HepG2 (cell line): ENCODE results near the gene ASAP2. TPM values are rescaled to one million over a fixed set of nuclear protein-coding genes. Genes with fewer than 3 reads are reported as not detected.

Source experiments
- ATAC-seq: fragments of 200-7000 bp; cut with Tn5 transposase; 3 replicates; pipeline ENCODE4 v1.9.1; 2020; ENCODE audit warnings: mild to moderate bottlenecking, moderate library complexity
- BruUV-seq: library from RNA; stranded (reverse); fragments of 400-500 nt; replicated peaks from 2 replicates; lab custom pipeline; 2021; lab: Mats Ljungman, UMichigan
- CTCF ChIA-PET: fragments of 300-600 bp; formaldehyde crosslinking; extraction: SDS; loops from one replicate; lab custom pipeline; 2021; ENCODE audit warnings: low total read pairs, inconsistent platforms, low intra/inter-chr PET ratio; lab: Yijun Ruan, JAX
- POLR2A ChIA-PET: fragments of 350-600 bp; sonication (Branson Sonifier 250); formaldehyde crosslinking; loops from one replicate; lab custom pipeline; 2020; ENCODE audit warnings: antibody characterized with exemption, inconsistent platforms; lab: Yijun Ruan, JAX
- DNase-seq: peaks from one replicate; pipeline ENCODE4 v3.0.0-alpha.2; 2015; ENCODE audit warnings: low spot score
- FAIRE-seq: peaks from 3 replicates; lab custom pipeline; 2011; peaks lifted over from hg19 to GRCh38; lab: Jason Lieb, UNC
- H2AFZ ChIP-seq: one replicate; pipeline ENCODE4 v1.6.1; 2011; ENCODE audit warnings: low read length, inconsistent platforms
- H3K27ac ChIP-seq: fragments of 300-600 bp; 3 replicates; pipeline ENCODE4 v1.8.0; 2011; ENCODE audit warnings: mixed run types, mild to moderate bottlenecking, mixed read lengths, low read length, inconsistent platforms; ENCODE audit not compliant: insufficient read depth; ENCODE audit errors: extremely low read length
- H3K27me3 ChIP-seq, 2 experiments: fragments of 200-600 bp in 1 of 2; 2 replicates in 1 of 2; 3 replicates in 1 of 2; pipeline versions ENCODE4 v1.6.0 to v1.8.0; 2011; ENCODE audit warnings: low read length in 2 of 2, mild to moderate bottlenecking in 2 of 2, moderate library complexity in 2 of 2, inconsistent platforms in 1 of 2; ENCODE audit not compliant: insufficient read depth in 2 of 2, control insufficient read depth in 1 of 2
- H3K36me3 ChIP-seq, 2 experiments: fragments of 200-600 bp in 1 of 2; replicated peaks in 1 of 2; 2 replicates in 1 of 2; 3 replicates in 1 of 2; pipeline versions ENCODE4 v1.5.1 to v1.8.0; 2011; ENCODE audit warnings: low read length in 2 of 2, inconsistent platforms in 1 of 2; ENCODE audit not compliant: insufficient read depth in 2 of 2, control insufficient read depth in 1 of 2
- H3K4me1 ChIP-seq: 2 replicates; pipeline ENCODE4 v1.5.1; 2012; ENCODE audit warnings: low read length, inconsistent platforms; ENCODE audit not compliant: insufficient read depth
- H3K4me2 ChIP-seq: 2 replicates; pipeline ENCODE4 v1.6.0; 2011; ENCODE audit warnings: low read depth, low read length, inconsistent platforms
- H3K4me3 ChIP-seq, 3 experiments: fragments of 200-600 bp in 1 of 3; sonication (generic), shearing (Covaris generic) in 1 of 3; replicated peaks in 1 of 3; 2 replicates each; pipeline ENCODE4 v1.5.1; 2011 to 2016; ENCODE audit warnings: low read length in 3 of 3, inconsistent platforms in 2 of 3, low read depth in 2 of 3, mild to moderate bottlenecking in 2 of 3, control low read depth in 1 of 3, mixed read lengths in 1 of 3; ENCODE audit not compliant: insufficient read depth in 1 of 3
- H3K79me2 ChIP-seq: one replicate; pipeline ENCODE4 v1.6.1; 2011; ENCODE audit warnings: low read length, inconsistent platforms; ENCODE audit not compliant: insufficient read depth
- H3K9ac ChIP-seq: 2 replicates; pipeline ENCODE4 v1.6.0; 2011; ENCODE audit warnings: mild to moderate bottlenecking, low read depth, low read length, inconsistent platforms; ENCODE audit not compliant: insufficient read depth
- H3K9me3 ChIP-seq: 2 replicates; pipeline ENCODE4 v1.5.1; 2012; ENCODE audit warnings: mild to moderate bottlenecking, low read length
- H4K20me1 ChIP-seq: 2 replicates; pipeline ENCODE4 v1.6.0; 2011; ENCODE audit warnings: inconsistent platforms, mild to moderate bottlenecking, low read length, moderate library complexity; ENCODE audit not compliant: insufficient read depth
- DDIT3 ChIP-seq: sonication (generic); formaldehyde crosslinking; IDR thresholded peaks from 2 replicates; pipeline ENCODE4 v1.4.0; 2020; ENCODE audit warnings: mild to moderate bottlenecking, missing genetic modification reagents
- FOXC1 ChIP-seq: sonication (generic); formaldehyde crosslinking; IDR thresholded peaks from 2 replicates; pipeline ENCODE4 v1.8.0; 2022; ENCODE audit warnings: mild to moderate bottlenecking, missing genetic modification reagents, borderline replicate concordance
- LBX2 ChIP-seq: sonication (generic); formaldehyde crosslinking; IDR thresholded peaks from 2 replicates; pipeline ENCODE4 v1.5.0; 2020; ENCODE audit warnings: missing genetic modification reagents, mild to moderate bottlenecking, borderline replicate concordance
- PCBP2 ChIP-seq: fragments of 200-400 bp; formaldehyde crosslinking; optimal IDR thresholded peaks from 2 replicates; pipeline ENCODE3; 2018; ENCODE audit warnings: low read length, low read depth; ENCODE audit not compliant: poor library complexity, severe bottlenecking
- PHB2 ChIP-seq: fragments of 450-650 bp; IDR thresholded peaks from 2 replicates; pipeline ENCODE4 v1.6.1; 2018; ENCODE audit not compliant: partially characterized antibody
- STAG1 ChIP-seq: sonication (generic); formaldehyde crosslinking; IDR thresholded peaks from 2 replicates; pipeline ENCODE4 v1.4.0; 2020; ENCODE audit warnings: missing genetic modification reagents
- TRIM24 ChIP-seq: sonication (generic); formaldehyde crosslinking; IDR thresholded peaks from 2 replicates; pipeline ENCODE4 v1.8.0; 2022; ENCODE audit warnings: mild to moderate bottlenecking, missing genetic modification reagents
- ZFP1 ChIP-seq: IDR thresholded peaks from 2 replicates; pipeline ENCODE4 v1.6.1; 2016
- ZNF564 ChIP-seq: sonication (generic); formaldehyde crosslinking; IDR thresholded peaks from 2 replicates; pipeline ENCODE4 v1.8.1; 2023; ENCODE audit warnings: mild to moderate bottlenecking, missing genetic modification reagents
- WGBS: methylation state at CpG from one replicate; pipeline ENCODE4 v1.1.6; 2017; ENCODE audit warnings: low lambda C conversion rate; 5-methylcytosine and 5-hydroxymethylcytosine counted together
- in situ Hi-C: cut with HindIII; loops from 2 replicates; pipeline ENCODE4 v1.10.0; 2017; ENCODE audit warnings: low pct_unique_long_range_greater_than_20kb; ENCODE audit not compliant: extremely low pct_ligation_motif_present
- intact Hi-C: fragments of 100-400 bp; cut with micrococcal nuclease; formaldehyde crosslinking; loops from one replicate; pipeline ENCODE4 v1.10.0; 2022; ENCODE audit not compliant: unreplicated experiment
- polyA plus RNA-seq, 8 experiments: library from polyadenylated mRNA; depleted of rRNA in 3 of 8; stranded (reverse) in 7 of 8; unstranded in 1 of 8; fragments of >200 nt; fragmentation: Illumina TruSeq in 4 of 8; extraction: Trizol in 4 of 8; gene quantifications; 2 replicates each; pipeline versions ENCODE4 v1.2.1 to v1.2.3, GENCODE V29; 2011 to 2016; ENCODE audit warnings: low read depth in 4 of 8, missing spikeins in 1 of 8, mixed read lengths in 1 of 8; ENCODE audit not compliant: insufficient read depth in 1 of 8
- total RNA-seq, 5 experiments: library from RNA; depleted of rRNA; stranded (reverse); fragments of >200 nt; fragmentation: Illumina TruSeq; extraction: Trizol; gene quantifications; 2 replicates each; pipeline ENCODE4 v1.2.3, GENCODE V29; 2016; ENCODE audit warnings: low read depth in 1 of 5
- TF ChIP-seq, protein P1 (sequence below): sonication (generic); formaldehyde crosslinking; IDR thresholded peaks from 2 replicates; pipeline ENCODE4 v1.4.0; 2020; ENCODE audit warnings: missing genetic modification reagents
- TF ChIP-seq, protein P2 (sequence below): sonication (generic); formaldehyde crosslinking; IDR thresholded peaks from 2 replicates; pipeline ENCODE4 v1.4.0; 2020; ENCODE audit warnings: missing genetic modification reagents

Gene ASAP2
- total and polyA plus RNA-seq, 2 of the 13 experiments (the other 11 are each of a cell fraction or from before 2014, with no cell fraction given), result 7.3 to 22.3 TPM

DNA sequence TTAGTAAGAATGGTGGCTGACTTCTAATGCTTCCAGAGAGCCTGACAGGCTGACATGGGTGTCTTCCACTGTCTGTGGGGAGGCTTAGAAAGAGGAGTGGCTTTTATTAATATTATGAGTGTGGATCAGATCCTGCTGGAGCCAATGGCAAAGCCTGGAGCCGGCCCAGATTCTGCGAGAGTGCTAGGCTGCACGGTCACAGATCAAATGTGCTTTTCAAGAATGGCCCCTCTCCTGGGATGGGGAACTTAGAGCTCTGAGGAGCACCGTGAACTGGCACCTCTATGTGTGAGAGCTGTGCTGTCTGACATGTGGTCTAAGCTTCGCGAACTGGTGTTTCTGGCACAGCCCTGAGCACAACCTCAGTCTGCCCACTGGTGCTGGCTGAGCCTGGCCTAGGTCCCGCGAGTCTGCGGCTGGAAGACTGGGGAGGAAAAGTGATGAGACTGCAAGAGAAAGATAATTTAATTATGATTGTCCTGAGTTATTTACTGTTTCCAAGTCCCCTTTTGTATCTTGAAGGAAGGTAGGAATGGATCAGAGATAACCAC, 70.4 kb downstream of the ASAP2 start:
- H3K4me2 ChIP-seq, result no peak overlapping the region
- no peak for TF ChIP-seq TRIM24 (CRISPR knock-in tag)
- no peak for TF ChIP-seq LBX2 (CRISPR knock-in tag)
- no peak for TF ChIP-seq ZFP1 (CRISPR knock-in tag)
- TF ChIP-seq, protein P1, sequence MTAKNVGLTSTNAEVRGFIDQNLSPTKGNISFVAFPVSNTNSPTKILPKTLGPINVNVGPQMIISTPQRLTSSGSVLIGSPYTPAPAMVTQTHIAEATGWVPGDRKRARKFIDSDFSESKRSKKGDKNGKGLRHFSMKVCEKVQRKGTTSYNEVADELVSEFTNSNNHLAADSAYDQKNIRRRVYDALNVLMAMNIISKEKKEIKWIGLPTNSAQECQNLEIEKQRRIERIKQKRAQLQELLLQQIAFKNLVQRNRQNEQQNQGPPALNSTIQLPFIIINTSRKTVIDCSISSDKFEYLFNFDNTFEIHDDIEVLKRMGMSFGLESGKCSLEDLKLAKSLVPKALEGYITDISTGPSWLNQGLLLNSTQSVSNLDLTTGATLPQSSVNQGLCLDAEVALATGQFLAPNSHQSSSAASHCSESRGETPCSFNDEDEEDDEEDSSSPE (CRISPR knock-in tag), result no peak
- TF ChIP-seq STAG1 (CRISPR knock-in tag), result no peak
- no peak for TF ChIP-seq FOXC1 (CRISPR knock-in tag)
- no peak for TF ChIP-seq ZNF564 (CRISPR knock-in tag)
- TF ChIP-seq PHB2, result no peak
- TF ChIP-seq, protein P2, sequence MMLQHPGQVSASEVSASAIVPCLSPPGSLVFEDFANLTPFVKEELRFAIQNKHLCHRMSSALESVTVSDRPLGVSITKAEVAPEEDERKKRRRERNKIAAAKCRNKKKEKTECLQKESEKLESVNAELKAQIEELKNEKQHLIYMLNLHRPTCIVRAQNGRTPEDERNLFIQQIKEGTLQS (CRISPR knock-in tag), result no peak
- no peak for TF ChIP-seq DDIT3 (CRISPR knock-in tag)
- TF ChIP-seq PCBP2, result no peak
- H4K20me1 ChIP-seq, result no peaks in the 10 kb centered on the region
- FAIRE-seq (no peak), ATAC-seq (no peak), DNase-seq (no peak)
- H3K9ac ChIP-seq, result no peak overlapping the region
- intact Hi-C loops, result no loop called here
- no TSS peak for BruUV-seq
- H3K4me3 ChIP-seq, result no peak overlapping the region
- no peaks in the 10 kb centered on the region for H3K27me3 ChIP-seq
- H3K4me1 ChIP-seq, result peaks cover 21% of the 10 kb centered on the region
- POLR2A ChIA-PET, result no interaction called here
- no peak overlapping the region for H3K27ac ChIP-seq
- WGBS, result 98% methylated on average over 8 of the region's 9 CpGs
- H3K9me3 ChIP-seq, result no peaks in the 10 kb centered on the region
- peaks cover 3 to 13% of the 10 kb centered on the region in 2 experiments; a peak in 2 of 5 replicates for H3K36me3 ChIP-seq
- CTCF ChIA-PET, result no interaction called here
- H3K79me2 ChIP-seq, result peaks cover 13% of the 10 kb centered on the region
- H2AFZ ChIP-seq, result no peak overlapping the region
- in situ Hi-C loops, result no loop called here
